ENCODE results near the gene PDIA5. TPM values are rescaled to one million over a fixed set of nuclear protein-coding genes. Genes with fewer than 3 reads are reported as not detected.
A peak's percentile ranks its signal among the peaks of the same experiment; 100 is the strongest.

PDIA5 gene
- total RNA-seq, 1 experiment from 2014 or later: 41.5 TPM

DNA sequence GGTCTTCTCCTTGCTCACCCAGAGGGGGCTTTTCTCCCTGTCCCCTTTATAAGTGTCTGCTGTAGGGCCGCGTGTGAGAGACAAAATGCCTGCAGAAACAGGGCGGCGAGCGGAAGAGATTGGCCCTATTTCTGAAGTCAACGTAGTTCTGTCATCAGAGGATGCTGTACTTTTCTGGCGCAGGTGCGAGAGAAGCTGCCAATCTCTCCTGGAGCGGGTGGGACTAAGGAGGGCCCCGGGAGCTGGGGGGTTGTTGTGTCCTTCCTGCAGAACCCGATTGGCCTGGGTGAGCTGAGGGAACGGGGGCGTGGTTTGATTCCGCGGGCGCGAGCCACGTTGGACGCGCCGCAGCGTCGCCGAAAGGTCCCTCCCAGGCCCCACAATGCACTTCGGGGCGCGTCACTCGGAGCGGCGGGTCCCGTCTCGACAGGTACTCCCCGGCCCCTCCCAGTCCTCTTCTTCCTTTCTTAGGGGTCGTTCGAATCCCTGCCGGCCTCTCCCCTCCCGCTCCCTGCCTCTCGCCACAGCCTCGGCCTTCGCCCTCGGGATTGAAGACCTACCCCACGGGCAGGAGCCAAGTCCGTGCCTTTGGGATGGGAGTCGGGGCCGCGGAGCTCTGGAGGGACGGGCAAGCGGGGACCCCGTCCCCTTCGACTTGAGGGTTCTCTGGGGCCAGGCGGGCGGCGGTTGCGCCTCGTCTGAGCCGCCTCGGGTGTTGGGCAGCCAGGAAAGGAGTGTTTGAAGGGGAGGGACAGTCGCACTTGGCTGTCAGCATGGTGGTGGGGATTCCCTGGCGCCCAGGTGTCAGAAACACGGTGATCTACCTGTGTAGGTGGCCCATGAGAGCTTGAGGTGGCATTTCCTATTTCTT is 135.0 kb downstream of the PDIA5 start, which contains the start of gene SEC22A (continued):
- TF ChIP-seq ESRRA (CRISPR knock-in tag; IDR thresholded peaks at IDR 0.05; ENCODE audit: borderline replicate concordance): no peak
- TF ChIP-seq TEAD1 (CRISPR knock-in tag; IDR thresholded peaks at IDR 0.05): no peak
- peak; percentile 56; the same call in 1 of the 2 replicates for TF ChIP-seq NFYB (CRISPR knock-in tag; conservative IDR thresholded peaks at IDR 0.05; ENCODE audit: low read depth)
- no peak for TF ChIP-seq GRHL2 (CRISPR knock-in tag; IDR thresholded peaks at IDR 0.05; ENCODE audit: insufficient replicate concordance, severe bottlenecking)
- TF ChIP-seq ZBTB21 (CRISPR knock-in tag; IDR thresholded peaks at IDR 0.05; ENCODE audit: borderline replicate concordance): no peak
- TF ChIP-seq FOXP1 (CRISPR knock-in tag; IDR thresholded peaks at IDR 0.05; ENCODE audit: borderline replicate concordance): no peak; the same call in 1 of the 2 replicates
- no peak for TF ChIP-seq GTF2I (CRISPR knock-in tag; conservative IDR thresholded peaks at IDR 0.05)
- no peak for TF ChIP-seq ZNF396 (CRISPR knock-in tag; IDR thresholded peaks at IDR 0.05; ENCODE audit: borderline replicate concordance)
- TF ChIP-seq USF2 (CRISPR knock-in tag; IDR thresholded peaks at IDR 0.05): peak; percentile 35; the same call in 1 of the 2 replicates
- TF ChIP-seq, protein P1, sequence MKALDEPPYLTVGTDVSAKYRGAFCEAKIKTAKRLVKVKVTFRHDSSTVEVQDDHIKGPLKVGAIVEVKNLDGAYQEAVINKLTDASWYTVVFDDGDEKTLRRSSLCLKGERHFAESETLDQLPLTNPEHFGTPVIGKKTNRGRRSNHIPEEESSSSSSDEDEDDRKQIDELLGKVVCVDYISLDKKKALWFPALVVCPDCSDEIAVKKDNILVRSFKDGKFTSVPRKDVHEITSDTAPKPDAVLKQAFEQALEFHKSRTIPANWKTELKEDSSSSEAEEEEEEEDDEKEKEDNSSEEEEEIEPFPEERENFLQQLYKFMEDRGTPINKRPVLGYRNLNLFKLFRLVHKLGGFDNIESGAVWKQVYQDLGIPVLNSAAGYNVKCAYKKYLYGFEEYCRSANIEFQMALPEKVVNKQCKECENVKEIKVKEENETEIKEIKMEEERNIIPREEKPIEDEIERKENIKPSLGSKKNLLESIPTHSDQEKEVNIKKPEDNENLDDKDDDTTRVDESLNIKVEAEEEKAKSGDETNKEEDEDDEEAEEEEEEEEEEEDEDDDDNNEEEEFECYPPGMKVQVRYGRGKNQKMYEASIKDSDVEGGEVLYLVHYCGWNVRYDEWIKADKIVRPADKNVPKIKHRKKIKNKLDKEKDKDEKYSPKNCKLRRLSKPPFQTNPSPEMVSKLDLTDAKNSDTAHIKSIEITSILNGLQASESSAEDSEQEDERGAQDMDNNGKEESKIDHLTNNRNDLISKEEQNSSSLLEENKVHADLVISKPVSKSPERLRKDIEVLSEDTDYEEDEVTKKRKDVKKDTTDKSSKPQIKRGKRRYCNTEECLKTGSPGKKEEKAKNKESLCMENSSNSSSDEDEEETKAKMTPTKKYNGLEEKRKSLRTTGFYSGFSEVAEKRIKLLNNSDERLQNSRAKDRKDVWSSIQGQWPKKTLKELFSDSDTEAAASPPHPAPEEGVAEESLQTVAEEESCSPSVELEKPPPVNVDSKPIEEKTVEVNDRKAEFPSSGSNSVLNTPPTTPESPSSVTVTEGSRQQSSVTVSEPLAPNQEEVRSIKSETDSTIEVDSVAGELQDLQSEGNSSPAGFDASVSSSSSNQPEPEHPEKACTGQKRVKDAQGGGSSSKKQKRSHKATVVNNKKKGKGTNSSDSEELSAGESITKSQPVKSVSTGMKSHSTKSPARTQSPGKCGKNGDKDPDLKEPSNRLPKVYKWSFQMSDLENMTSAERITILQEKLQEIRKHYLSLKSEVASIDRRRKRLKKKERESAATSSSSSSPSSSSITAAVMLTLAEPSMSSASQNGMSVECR (CRISPR knock-in tag; IDR thresholded peaks at IDR 0.05; ENCODE audit: borderline replicate concordance): peak; percentile 27; the same call in 1 of the 2 replicates
- no peak for TF ChIP-seq NR3C1 (CRISPR knock-in tag; conservative IDR thresholded peaks at IDR 0.05; ENCODE audit: low read depth)
- no peak for TF ChIP-seq NR1H2 (CRISPR knock-in tag; IDR thresholded peaks at IDR 0.05)
- TF ChIP-seq ATF2 (CRISPR knock-in tag; IDR thresholded peaks at IDR 0.05; ENCODE audit: borderline replicate concordance, low read depth): no peak
- TF ChIP-seq, protein P2, sequence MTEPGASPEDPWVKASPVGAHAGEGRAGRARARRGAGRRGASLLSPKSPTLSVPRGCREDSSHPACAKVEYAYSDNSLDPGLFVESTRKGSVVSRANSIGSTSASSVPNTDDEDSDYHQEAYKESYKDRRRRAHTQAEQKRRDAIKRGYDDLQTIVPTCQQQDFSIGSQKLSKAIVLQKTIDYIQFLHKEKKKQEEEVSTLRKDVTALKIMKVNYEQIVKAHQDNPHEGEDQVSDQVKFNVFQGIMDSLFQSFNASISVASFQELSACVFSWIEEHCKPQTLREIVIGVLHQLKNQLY (CRISPR knock-in tag; IDR thresholded peaks at IDR 0.05): no peak
- no peak for TF ChIP-seq JUN (CRISPR knock-in tag; IDR thresholded peaks at IDR 0.05)
- TF ChIP-seq ERG (CRISPR knock-in tag; IDR thresholded peaks at IDR 0.05): no peak
- no peak for TF ChIP-seq ZNF219 (CRISPR knock-in tag; IDR thresholded peaks at IDR 0.05; ENCODE audit: borderline replicate concordance)
- TF ChIP-seq, protein P3, sequence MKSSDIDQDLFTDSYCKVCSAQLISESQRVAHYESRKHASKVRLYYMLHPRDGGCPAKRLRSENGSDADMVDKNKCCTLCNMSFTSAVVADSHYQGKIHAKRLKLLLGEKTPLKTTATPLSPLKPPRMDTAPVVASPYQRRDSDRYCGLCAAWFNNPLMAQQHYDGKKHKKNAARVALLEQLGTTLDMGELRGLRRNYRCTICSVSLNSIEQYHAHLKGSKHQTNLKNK (CRISPR knock-in tag; IDR thresholded peaks at IDR 0.05): no peak
- TF ChIP-seq RORB (CRISPR knock-in tag; IDR thresholded peaks at IDR 0.05): no peak
- TF ChIP-seq ZNF138 (CRISPR knock-in tag; conservative IDR thresholded peaks at IDR 0.05): no peak
- TF ChIP-seq EMX1 (CRISPR knock-in tag; IDR thresholded peaks at IDR 0.05): no peak
- TF ChIP-seq, protein P4, sequence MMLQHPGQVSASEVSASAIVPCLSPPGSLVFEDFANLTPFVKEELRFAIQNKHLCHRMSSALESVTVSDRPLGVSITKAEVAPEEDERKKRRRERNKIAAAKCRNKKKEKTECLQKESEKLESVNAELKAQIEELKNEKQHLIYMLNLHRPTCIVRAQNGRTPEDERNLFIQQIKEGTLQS (CRISPR knock-in tag; conservative IDR thresholded peaks at IDR 0.05): no peak
- TF ChIP-seq ZNF263 (CRISPR knock-in tag; IDR thresholded peaks at IDR 0.05; ENCODE audit: low read depth): no peak
- TF ChIP-seq, protein P5, sequence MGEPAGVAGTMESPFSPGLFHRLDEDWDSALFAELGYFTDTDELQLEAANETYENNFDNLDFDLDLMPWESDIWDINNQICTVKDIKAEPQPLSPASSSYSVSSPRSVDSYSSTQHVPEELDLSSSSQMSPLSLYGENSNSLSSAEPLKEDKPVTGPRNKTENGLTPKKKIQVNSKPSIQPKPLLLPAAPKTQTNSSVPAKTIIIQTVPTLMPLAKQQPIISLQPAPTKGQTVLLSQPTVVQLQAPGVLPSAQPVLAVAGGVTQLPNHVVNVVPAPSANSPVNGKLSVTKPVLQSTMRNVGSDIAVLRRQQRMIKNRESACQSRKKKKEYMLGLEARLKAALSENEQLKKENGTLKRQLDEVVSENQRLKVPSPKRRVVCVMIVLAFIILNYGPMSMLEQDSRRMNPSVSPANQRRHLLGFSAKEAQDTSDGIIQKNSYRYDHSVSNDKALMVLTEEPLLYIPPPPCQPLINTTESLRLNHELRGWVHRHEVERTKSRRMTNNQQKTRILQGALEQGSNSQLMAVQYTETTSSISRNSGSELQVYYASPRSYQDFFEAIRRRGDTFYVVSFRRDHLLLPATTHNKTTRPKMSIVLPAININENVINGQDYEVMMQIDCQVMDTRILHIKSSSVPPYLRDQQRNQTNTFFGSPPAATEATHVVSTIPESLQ (CRISPR knock-in tag; IDR thresholded peaks at IDR 0.05): 0 out of 2 replicates have a peak, but pooled peaks have one; percentile 45

Data from WTC11 (cell line).